Activated CD4-positive, alpha-beta T cell treated with anti-CD3 and anti-CD28 coated beads, Interleukin-2, amount 50 U/mL, for 24 hours (primary cell): ENCODE data around the gene ATIC.

Source experiments
- DNase-seq, 2 donors: peaks; one replicate each; pipeline ENCODE4 v3.0.0-alpha.2; 2020; ENCODE audit warnings: low read depth in 1 of 2, low spot score in 1 of 2

Gene ATIC

DNA sequence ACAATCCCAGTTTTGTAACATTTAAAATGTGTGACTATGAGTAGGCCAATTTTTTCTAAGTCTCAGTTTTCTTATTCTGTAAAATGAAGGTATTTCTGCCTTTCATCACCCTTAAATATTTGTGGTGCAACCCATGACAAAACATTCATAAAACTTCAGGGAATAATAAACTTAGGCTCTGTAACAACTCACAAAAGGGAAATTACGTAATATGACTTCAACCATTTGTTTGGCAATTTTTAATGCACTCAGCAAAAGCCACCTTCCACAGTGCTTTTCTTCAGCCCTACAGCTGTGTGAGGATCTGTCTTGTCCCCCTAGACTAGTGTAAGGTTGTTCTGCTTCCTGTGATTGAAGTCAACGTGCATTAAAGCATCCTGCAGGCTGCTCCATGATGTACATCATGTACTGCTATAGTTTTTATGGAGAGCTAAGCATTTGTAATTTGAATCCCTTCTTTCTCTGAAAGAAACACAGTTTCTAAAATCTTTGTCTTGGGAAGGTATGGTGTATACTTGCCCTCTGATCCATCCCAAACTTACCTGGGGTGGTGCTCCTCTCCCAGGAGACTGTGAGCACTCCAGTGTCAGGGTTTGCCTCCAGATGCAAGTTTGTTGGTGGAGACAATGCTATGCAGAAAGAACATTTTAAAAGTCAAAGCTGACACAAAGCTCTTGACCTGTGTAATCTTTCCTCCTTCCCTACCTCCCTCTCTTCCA lies 84.9 kb downstream of the ATIC start:
- DNase-seq = no peak

DNA sequence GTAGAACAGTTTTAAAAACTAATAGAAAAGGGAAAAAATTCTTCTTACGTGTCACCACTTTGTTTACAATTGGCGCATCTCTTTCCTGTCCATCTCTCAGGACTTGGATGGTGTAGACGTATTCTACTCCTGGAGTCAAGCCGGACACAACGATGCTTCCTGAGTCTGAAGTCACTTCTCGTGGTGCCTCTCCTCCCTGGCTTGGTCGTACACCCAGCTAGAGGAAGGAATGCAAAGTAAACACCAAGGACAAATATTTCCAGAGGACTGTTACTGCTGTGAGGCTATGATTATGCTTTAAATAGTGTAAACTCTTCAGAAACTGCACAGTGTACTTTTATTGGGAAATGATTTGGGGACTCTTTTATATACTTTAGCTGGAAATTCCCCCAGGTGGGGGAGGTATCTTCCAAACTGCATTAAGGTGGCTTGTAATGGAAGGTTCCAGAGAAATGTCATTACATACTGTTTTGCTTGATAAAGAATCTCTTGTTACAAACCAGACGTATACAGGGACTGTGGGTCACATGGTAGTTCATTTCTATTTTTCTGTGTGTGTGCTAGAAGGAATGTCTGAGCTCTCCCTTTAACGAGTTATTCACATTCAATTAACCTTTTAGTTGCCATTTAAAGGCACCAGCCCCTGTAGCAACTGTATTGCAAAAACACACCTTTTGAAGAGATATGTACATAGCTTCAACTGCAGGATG lies 85.9 kb downstream of the ATIC start:
- no peak for DNase-seq

DNA sequence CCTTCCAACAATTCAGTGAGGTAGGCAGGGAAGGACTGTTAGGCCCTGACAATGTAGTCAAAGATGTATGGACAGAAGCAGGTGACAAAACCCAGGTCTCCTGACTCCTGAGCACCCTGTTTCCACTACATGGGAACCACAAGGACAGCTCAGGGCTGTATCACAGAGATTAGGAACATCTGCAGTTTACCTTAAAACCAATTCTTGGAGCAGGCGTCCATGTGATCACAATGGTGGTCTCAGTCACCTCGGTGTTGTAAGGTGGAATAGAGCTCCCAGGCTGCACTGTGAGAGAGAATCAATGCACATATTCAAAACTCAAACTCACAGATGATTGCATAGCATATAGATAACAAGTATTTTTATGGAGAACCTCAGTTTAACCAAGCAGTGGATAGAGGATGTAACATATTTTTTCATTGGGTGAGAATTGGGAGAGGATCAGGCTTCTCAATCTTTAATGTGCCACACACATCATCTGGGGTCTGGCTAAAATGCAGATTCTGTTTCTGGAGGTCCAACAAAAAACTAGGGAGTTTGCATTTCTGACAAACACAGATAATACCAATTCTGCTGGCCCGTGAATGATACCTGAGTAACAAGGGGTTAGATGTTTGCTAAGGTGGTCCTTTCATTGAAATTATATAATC lies 87.3 kb downstream of the ATIC start:
- DNase-seq = no peak
